ENCODE results near the gene CCDC190. TPM values are rescaled to one million over a fixed set of nuclear protein-coding genes. Genes with fewer than 3 reads are reported as not detected.
A peak's percentile ranks its signal among the peaks of the same experiment; 100 is the strongest.
"Not testable (repeated sequence)": the region's sequence is repeated elsewhere in the genome, so short reads cannot be mapped to it uniquely, and the experiment has no call there.

Gene CCDC190
- total and polyA plus RNA-seq, 7 donors, result 0.04 TPM; not detected in 6

- TF ChIP-seq CTCF (IDR thresholded peaks at IDR 0.05), result no peak
- peaks cover 12% of the 10 kb centered on the region for H3K4me1 ChIP-seq
- intact Hi-C loops (cut with DNase I), result no loop called here
- H3K9me3 ChIP-seq, result no peaks in the 10 kb centered on the region
- WGBS, 3 donors, result 12 to 25% (median 17%) methylated on average over 5 of the region's 5 CpGs
- DNase-seq (peak in 1 of 2 donors; percentile 62), ATAC-seq (peak; percentile 53 to 89 (median 78))
- H3K36me3 ChIP-seq (ENCODE audit: insufficient read depth in 1 of 2, low read depth in 1 of 2), result no peaks in the 10 kb centered on the region
- no peak overlapping the region for H3K4me3 ChIP-seq
- H3K27ac ChIP-seq, result peak overlapping the region; percentile 11
- H3K27me3 ChIP-seq (ENCODE audit: insufficient read depth in 3 of 3, low read length in 2 of 3), result no peaks in the 10 kb centered on the region
These were observed 21.3 kb upstream of the CCDC190 start for GRCh38 chr1:162882248-162882674.

GRCh38 chr1:162881590-162881989 lies 20.6 kb upstream of the CCDC190 start:
- Histone ChIP-seq H3K27me3 (ENCODE audit: insufficient read depth in 3 of 3, low read length in 2 of 3) (no peaks in the 10 kb centered on the region), H3K4me3 (no peak overlapping the region), H3K36me3 (ENCODE audit: insufficient read depth in 1 of 2, low read depth in 1 of 2) (no peaks in the 10 kb centered on the region), H3K27ac (peak overlapping the region; percentile 11), H3K9me3 (no peaks in the 10 kb centered on the region), H3K4me1 (peaks cover 12% of the 10 kb centered on the region)
- ATAC-seq (peak in 3 of 4 donors; percentile 7 to 14 (median 9)), DNase-seq (no peak)
- intact Hi-C loops (cut with DNase I), result no loop called here
- TF ChIP-seq CTCF (IDR thresholded peaks at IDR 0.05), result no peak
- 82 to 88% (median 84%) methylated on average over 5 of the region's 5 CpGs for WGBS, 3 donors

- WGBS, 3 donors, result 85 to 100% (median 100%) methylated on average over 1 of the region's 2 CpGs
- H3K9me3 ChIP-seq; H3K27me3 ChIP-seq (ENCODE audit: insufficient read depth in 3 of 3, low read length in 2 of 3); H3K4me3 ChIP-seq; ATAC-seq; DNase-seq; H3K27ac ChIP-seq; intact Hi-C loops (cut with DNase I); H3K36me3 ChIP-seq (ENCODE audit: insufficient read depth in 1 of 2, low read depth in 1 of 2): not testable (repeated sequence)
- H3K4me1 ChIP-seq, result peaks cover 12% of the 10 kb centered on the region
These were observed 19.6 kb upstream of the CCDC190 start for GRCh38 chr1:162880617-162881016.

- 20 to 23% (median 22%) methylated on average over 4 of the region's 4 CpGs for WGBS, 3 donors
- peak; percentile 84 for TF ChIP-seq CTCF (IDR thresholded peaks at IDR 0.05)
- no peaks in the 10 kb centered on the region for H3K27me3 ChIP-seq (ENCODE audit: insufficient read depth in 3 of 3, low read length in 2 of 3)
- no peaks in the 10 kb centered on the region for H3K36me3 ChIP-seq (ENCODE audit: insufficient read depth in 1 of 2, low read depth in 1 of 2)
- peaks cover 12% of the 10 kb centered on the region for H3K4me1 ChIP-seq
- ATAC-seq (peak; percentile 79 to 88 (median 84)), DNase-seq (peak; percentile 33 to 61)
- no peak overlapping the region for H3K4me3 ChIP-seq
- intact Hi-C loops (cut with DNase I), result loop anchor here (1.0 to 5.0 kb wide), 4 partner anchors 189 to 297 kb away; partner anchors contain the start of gene RGS4 (in 1 of the 2)
- H3K27ac ChIP-seq, result no peak overlapping the region
- H3K9me3 ChIP-seq, result no peaks in the 10 kb centered on the region
These were observed 17.1 kb upstream of the CCDC190 start for GRCh38 chr1:162878000-162878596.

- no peaks in the 10 kb centered on the region for H3K9me3 ChIP-seq
- H3K27me3 ChIP-seq (ENCODE audit: insufficient read depth in 3 of 3, low read length in 2 of 3), result no peaks in the 10 kb centered on the region
- 81 to 89% (median 86%) methylated on average over 3 of the region's 3 CpGs for WGBS, 3 donors
- ATAC-seq, result no peak
- no peak for DNase-seq
- intact Hi-C loops (cut with DNase I), result loop anchor here in 1 of 2 donors (2.0 to 5.0 kb wide), 2 partner anchors 190 to 297 kb away; partner anchors contain the start of gene RGS4
- H3K27ac ChIP-seq, result no peak overlapping the region
- H3K4me1 ChIP-seq, result peaks cover 9% of the 10 kb centered on the region
- H3K36me3 ChIP-seq (ENCODE audit: insufficient read depth in 1 of 2, low read depth in 1 of 2), result no peaks in the 10 kb centered on the region
- no peak overlapping the region for H3K4me3 ChIP-seq
- no peak for TF ChIP-seq CTCF (IDR thresholded peaks at IDR 0.05)
These were observed 16.4 kb upstream of the CCDC190 start for GRCh38 chr1:162877412-162877811.

Measured in psoas muscle (tissue), 8 donors.